ENCODE results near the gene OBI1.
A peak's percentile ranks its signal among the peaks of the same experiment; 100 is the strongest.

Gene OBI1, protein sequence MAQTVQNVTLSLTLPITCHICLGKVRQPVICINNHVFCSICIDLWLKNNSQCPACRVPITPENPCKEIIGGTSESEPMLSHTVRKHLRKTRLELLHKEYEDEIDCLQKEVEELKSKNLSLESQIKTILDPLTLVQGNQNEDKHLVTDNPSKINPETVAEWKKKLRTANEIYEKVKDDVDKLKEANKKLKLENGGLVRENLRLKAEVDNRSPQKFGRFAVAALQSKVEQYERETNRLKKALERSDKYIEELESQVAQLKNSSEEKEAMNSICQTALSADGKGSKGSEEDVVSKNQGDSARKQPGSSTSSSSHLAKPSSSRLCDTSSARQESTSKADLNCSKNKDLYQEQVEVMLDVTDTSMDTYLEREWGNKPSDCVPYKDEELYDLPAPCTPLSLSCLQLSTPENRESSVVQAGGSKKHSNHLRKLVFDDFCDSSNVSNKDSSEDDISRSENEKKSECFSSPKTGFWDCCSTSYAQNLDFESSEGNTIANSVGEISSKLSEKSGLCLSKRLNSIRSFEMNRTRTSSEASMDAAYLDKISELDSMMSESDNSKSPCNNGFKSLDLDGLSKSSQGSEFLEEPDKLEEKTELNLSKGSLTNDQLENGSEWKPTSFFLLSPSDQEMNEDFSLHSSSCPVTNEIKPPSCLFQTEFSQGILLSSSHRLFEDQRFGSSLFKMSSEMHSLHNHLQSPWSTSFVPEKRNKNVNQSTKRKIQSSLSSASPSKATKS

DNA sequence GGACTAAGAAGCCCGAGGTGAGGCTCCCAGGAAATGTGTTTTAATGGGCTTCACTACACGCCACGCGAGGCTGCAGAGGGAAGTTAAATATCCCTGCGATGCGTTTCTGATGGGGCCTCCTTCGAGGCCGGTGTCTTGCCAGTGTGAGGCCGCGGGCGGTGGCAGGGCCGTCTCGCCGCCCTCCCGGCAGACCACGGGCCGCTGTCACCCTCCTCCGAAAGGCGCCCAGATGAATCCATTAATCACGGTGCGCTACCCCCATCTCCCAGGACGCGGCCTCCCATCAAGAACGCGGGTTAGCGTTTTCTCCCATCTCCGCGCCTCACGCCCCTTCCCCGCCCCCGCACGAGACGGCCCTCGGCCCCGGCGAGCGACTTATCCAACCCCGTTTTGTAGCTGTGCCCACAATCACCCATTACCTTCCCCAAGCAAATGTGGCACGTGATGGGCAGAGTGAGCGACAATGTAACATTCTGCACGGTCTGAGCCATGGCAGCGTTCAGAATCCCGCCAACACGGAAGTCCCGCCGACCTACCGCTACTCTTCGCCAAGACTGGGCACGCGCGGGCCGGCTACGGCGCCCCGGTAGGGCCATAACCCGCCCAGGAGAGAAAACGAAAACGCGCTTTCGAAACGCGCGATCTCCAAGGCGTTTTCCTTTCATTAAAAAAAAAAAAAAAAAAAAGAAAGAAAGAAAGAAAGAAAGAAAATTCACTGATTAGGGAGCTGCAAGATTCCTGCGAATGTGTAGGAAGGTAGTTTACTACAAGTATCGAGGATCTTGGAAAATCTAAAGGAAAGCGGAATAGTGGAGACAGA, at the start of gene OBI1:
Gene OBI1, minus strand, starts transcription at position 526 of the 820 bp plus-strand sequence. Its CDS starts 35 bp downstream, at position 491.
- peak within 1 kb of the TSS; percentile 91 for H3K4me3 ChIP-seq (ENCODE audit: low read depth, low read length)
- TF ChIP-seq, protein P1, sequence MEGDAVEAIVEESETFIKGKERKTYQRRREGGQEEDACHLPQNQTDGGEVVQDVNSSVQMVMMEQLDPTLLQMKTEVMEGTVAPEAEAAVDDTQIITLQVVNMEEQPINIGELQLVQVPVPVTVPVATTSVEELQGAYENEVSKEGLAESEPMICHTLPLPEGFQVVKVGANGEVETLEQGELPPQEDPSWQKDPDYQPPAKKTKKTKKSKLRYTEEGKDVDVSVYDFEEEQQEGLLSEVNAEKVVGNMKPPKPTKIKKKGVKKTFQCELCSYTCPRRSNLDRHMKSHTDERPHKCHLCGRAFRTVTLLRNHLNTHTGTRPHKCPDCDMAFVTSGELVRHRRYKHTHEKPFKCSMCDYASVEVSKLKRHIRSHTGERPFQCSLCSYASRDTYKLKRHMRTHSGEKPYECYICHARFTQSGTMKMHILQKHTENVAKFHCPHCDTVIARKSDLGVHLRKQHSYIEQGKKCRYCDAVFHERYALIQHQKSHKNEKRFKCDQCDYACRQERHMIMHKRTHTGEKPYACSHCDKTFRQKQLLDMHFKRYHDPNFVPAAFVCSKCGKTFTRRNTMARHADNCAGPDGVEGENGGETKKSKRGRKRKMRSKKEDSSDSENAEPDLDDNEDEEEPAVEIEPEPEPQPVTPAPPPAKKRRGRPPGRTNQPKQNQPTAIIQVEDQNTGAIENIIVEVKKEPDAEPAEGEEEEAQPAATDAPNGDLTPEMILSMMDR (IDR thresholded peaks at IDR 0.05; ENCODE audit: low read depth, low read length) = no peak

DNA sequence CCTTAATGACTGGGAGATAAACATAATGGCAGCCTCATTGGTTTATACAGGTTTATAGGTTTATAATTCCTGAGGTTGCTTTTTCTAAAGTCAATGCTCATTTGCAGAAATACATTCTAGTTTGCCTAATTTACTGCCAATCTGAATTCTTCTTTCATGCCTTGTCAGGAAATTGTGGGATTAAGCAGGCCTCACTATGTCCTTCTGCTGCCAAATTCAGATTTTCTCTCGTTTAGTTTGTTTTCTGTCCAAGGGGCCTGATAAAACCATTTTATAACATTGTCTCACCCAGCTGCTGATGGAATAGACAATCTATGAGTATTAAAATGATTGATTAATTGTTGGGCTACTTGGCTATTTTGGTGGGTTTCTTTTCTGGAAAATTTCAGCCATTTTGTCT, 42.4 kb upstream of the OBI1 start:
- TF ChIP-seq, protein P1 (IDR thresholded peaks at IDR 0.05; ENCODE audit: low read depth, low read length) = no peak

DNA sequence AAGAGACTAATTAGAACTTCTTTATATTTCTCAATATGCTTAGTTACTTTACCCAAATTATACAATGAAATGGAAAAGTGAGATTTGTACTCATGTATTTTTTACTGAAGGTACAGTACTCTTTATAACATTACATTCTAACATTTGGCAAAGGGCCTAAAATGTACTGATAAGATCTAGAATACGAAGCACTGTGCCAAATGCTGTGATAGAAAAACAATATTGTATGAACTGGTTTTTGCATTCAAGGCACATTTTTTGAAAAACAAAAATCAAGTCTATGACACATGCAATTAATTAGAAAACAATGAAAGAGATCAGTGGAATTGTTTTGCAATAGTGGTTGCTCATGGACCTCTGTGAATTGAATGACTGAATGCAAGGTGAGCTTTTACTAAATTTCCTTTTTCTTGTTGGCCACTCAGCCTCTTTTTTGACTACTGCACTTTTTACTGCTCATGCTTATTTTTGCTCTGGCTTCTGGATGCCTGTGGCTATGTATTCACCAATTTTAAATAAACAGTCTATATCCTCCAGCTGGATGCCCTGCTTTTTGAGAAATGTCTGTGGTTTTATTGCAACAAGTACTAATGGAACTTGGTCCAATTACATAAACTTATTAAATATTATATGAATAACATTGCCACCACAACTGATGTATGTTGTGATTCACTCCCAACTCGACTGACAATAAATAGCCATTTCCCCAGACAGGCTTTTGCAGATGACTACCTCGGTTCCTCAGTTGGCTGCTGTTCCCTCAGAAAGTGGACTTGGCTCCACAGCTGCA, 41.4 kb upstream of the OBI1 start:
- H3K4me3 ChIP-seq (ENCODE audit: low read depth, low read length) = no peak overlapping the region
- TF ChIP-seq, protein P1 (IDR thresholded peaks at IDR 0.05; ENCODE audit: low read depth, low read length) = no peak

More for the DNA sequence above, 42.4 kb upstream of the OBI1 start:
- no peak overlapping the region for H3K4me3 ChIP-seq (ENCODE audit: low read depth, low read length)

DNA sequence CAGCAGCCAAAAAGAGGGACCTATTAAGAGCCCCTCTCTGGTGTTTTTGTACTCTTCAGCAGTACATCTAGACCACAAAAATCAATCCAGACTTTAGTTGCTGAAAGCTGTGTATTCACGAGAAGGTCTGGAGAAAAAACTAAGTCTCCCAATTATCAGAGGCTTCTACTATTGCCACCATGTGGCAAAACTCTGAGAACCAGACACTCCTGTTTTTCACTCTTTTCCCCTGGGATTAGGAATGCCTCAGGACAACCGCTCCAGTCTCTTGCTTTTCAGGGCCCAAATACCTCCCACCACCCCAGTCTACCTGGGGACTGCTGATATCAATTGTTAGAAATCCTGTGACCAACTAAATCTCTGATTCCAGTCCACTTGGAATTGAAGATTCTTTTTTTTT, 30.1 kb upstream of the OBI1 start:
- H3K4me3 ChIP-seq (ENCODE audit: low read depth, low read length) = no peak overlapping the region
- TF ChIP-seq, protein P1 (IDR thresholded peaks at IDR 0.05; ENCODE audit: low read depth, low read length) = no peak

DNA sequence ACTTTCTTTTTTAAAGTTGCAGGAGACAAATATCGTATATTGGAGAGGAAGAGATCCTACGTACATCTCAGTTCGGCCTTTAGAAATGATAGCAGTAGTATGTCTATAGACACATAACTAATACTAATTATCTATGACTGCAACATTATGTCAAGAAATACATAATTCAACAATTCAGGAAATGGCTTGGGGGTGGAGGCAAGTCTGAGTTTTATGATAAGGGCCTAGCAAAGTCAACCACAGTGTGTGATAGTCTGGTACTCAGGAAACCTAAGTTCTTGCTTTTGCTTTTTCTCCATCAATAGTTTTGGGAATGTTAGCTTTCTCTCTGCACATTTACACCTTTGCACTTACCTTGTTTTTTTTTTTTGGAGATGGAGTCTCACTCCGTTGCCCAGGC, 27.5 kb upstream of the OBI1 start:
- TF ChIP-seq, protein P1 (IDR thresholded peaks at IDR 0.05; ENCODE audit: low read depth, low read length) = no peak
- H3K4me3 ChIP-seq (ENCODE audit: low read depth, low read length) = no peak overlapping the region

DNA sequence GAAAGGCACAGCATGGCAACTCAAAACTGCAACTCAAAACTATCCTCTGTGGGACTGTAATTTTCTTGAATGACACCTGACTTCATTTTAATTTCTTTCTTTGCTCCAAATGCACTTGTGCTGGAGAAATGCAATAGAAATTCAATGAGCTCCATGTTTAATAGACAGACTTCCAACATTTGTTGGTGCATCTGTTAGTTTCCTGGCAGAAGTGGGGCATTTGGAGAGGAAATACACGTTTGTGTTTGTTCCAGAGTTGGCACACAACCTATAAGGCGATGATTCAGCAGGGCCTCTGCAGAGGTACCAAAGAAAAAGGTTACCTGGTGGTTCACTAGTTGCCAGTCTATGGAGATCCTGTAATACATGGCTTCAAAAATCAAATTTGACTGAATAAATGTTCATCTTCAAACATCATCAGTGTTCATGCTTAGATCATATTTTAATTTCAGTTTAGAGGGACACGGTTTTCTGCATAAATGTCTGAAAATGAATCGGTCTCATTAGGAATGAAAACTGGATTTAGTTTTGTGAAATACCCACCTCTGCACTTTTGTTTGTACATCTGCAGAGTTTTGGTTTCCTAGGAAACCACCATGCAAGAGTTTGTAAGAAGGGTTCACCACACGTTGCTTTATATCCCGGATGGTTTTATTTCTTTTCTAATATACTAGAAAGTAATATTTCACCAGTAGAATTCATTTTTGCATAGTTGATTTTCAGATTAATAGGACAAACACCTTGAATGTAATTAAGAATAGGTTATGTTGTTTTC, 21.8 kb upstream of the OBI1 start:
- TF ChIP-seq, protein P1 (IDR thresholded peaks at IDR 0.05; ENCODE audit: low read depth, low read length) = no peak
- no peak overlapping the region for H3K4me3 ChIP-seq (ENCODE audit: low read depth, low read length)

Measured in WI38 (cell line).